ENCODE results near the gene SUN2.

The SUN2 gene

DNA sequence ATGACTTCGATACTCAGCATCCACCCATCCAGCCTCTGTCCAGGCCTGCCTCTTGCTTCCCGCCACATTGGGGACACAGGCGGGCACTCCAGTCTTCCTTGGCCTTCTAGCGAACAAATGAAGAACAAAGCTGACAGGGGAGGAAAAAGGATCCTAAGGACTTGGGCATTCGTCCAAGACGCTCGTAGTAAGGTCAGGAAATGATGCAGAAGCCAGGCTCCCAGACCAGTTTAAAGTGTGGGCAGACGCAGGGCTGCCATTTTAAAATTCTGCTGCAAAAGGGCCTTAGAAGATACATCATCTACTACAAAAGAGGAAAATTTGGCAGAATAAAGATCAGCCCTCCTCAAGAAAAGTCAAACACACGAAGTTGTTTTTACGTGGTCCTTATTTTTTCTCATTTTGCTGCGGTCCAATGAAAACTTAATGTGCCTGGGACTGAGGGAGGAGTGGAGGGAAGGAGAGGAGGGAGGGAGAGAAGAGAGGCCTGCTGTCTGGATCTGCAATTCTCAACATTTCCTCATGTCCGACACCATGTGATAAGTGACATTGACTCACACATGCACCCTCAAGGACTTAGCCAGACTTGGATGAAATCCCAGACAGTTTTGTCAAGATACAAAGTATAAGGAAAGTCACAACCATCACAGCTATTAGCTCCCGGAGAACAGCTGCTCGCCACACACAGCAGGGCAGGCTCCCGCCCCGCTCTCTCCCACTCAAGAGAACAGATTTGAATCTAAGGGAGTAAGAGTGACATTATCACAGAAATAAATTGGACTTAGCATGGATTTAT is 32.4 kb upstream of the SUN2 start:
- Histone ChIP-seq H3K27ac (no peak overlapping the region), H4K20me1 (ENCODE audit: insufficient read depth) (no peaks in the 10 kb centered on the region), H3K27me3 (ENCODE audit: insufficient read depth, low read depth) (no peaks in the 10 kb centered on the region), H3K4me1 (ENCODE audit: low read depth, poor library complexity, severe bottlenecking) (no peaks in the 10 kb centered on the region), H3K4me2 (no peak overlapping the region), H2AFZ (ENCODE audit: low read depth) (no peak overlapping the region), H3K4me3 (IDR thresholded peaks at IDR 0.05; ENCODE audit: insufficient read depth, low read depth, low read length) (no peak overlapping the region), H3K36me3 (ENCODE audit: insufficient read depth) (no peaks in the 10 kb centered on the region), H3K9ac (no peak overlapping the region), H3K79me2 (ENCODE audit: insufficient read depth, low read depth) (no peaks in the 10 kb centered on the region)
- TF ChIP-seq, protein P1, sequence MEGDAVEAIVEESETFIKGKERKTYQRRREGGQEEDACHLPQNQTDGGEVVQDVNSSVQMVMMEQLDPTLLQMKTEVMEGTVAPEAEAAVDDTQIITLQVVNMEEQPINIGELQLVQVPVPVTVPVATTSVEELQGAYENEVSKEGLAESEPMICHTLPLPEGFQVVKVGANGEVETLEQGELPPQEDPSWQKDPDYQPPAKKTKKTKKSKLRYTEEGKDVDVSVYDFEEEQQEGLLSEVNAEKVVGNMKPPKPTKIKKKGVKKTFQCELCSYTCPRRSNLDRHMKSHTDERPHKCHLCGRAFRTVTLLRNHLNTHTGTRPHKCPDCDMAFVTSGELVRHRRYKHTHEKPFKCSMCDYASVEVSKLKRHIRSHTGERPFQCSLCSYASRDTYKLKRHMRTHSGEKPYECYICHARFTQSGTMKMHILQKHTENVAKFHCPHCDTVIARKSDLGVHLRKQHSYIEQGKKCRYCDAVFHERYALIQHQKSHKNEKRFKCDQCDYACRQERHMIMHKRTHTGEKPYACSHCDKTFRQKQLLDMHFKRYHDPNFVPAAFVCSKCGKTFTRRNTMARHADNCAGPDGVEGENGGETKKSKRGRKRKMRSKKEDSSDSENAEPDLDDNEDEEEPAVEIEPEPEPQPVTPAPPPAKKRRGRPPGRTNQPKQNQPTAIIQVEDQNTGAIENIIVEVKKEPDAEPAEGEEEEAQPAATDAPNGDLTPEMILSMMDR (conservative IDR thresholded peaks at IDR 0.05; ENCODE audit: low read depth, low read length): no peak

DNA sequence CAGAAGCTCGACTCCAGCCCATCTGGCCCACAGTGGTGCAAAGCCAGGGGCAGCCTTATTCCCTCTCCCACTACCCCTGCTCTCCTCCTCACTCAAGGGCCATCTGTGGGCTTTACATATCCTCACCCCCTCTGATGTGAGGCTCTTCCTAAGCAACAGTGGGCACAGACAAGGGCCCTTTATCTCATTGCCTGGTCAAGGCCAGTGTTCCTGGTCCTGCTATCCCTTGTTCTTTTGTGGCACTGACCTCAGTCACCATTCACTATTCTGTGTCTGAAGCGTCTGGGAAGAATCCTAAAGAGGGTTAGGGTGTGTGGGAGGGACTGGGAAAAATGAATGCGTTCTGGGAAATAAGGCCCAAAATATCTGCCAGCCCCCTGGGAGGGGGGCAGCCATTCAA is 30.8 kb upstream of the SUN2 start:
- no peaks in the 10 kb centered on the region for H3K27me3 ChIP-seq (ENCODE audit: insufficient read depth, low read depth)
- no peak overlapping the region for H3K27ac ChIP-seq
- H2AFZ ChIP-seq (ENCODE audit: low read depth): no peak overlapping the region
- no peaks in the 10 kb centered on the region for H3K36me3 ChIP-seq (ENCODE audit: insufficient read depth)
- no peak overlapping the region for H3K9ac ChIP-seq
- no peak overlapping the region for H3K4me3 ChIP-seq (IDR thresholded peaks at IDR 0.05; ENCODE audit: insufficient read depth, low read depth, low read length)
- H4K20me1 ChIP-seq (ENCODE audit: insufficient read depth): no peaks in the 10 kb centered on the region
- no peaks in the 10 kb centered on the region for H3K4me1 ChIP-seq (ENCODE audit: low read depth, poor library complexity, severe bottlenecking)
- no peaks in the 10 kb centered on the region for H3K79me2 ChIP-seq (ENCODE audit: insufficient read depth, low read depth)
- H3K4me2 ChIP-seq: no peak overlapping the region
- TF ChIP-seq, protein P1 (conservative IDR thresholded peaks at IDR 0.05; ENCODE audit: low read depth, low read length): no peak

- no peaks in the 10 kb centered on the region for H3K4me1 ChIP-seq (ENCODE audit: low read depth, poor library complexity, severe bottlenecking)
Observed at GRCh38 chr22:38784856-38785255, 29.1 kb upstream of the SUN2 start.

GRCh38 chr22:38784035-38784434 is 28.2 kb upstream of the SUN2 start:
- Histone ChIP-seq H4K20me1 (ENCODE audit: insufficient read depth) (no peaks in the 10 kb centered on the region), H3K36me3 (ENCODE audit: insufficient read depth) (no peaks in the 10 kb centered on the region), H3K27me3 (ENCODE audit: insufficient read depth, low read depth) (no peaks in the 10 kb centered on the region), H3K79me2 (ENCODE audit: insufficient read depth, low read depth) (no peaks in the 10 kb centered on the region), H3K4me3 (IDR thresholded peaks at IDR 0.05; ENCODE audit: insufficient read depth, low read depth, low read length) (no peak overlapping the region), H3K27ac (no peak overlapping the region), H3K4me1 (ENCODE audit: low read depth, poor library complexity, severe bottlenecking) (no peaks in the 10 kb centered on the region), H2AFZ (ENCODE audit: low read depth) (no peak overlapping the region), H3K9ac (no peak overlapping the region), H3K4me2 (no peak overlapping the region)
- TF ChIP-seq, protein P1 (conservative IDR thresholded peaks at IDR 0.05; ENCODE audit: low read depth, low read length): no peak

More at GRCh38 chr22:38784856-38785255, 29.1 kb upstream of the SUN2 start:
- Histone ChIP-seq H3K4me2 (no peak overlapping the region), H3K36me3 (ENCODE audit: insufficient read depth) (no peaks in the 10 kb centered on the region), H3K4me3 (IDR thresholded peaks at IDR 0.05; ENCODE audit: insufficient read depth, low read depth, low read length) (no peak overlapping the region), H3K27ac (no peak overlapping the region), H3K9ac (no peak overlapping the region), H3K79me2 (ENCODE audit: insufficient read depth, low read depth) (no peaks in the 10 kb centered on the region), H2AFZ (ENCODE audit: low read depth) (no peak overlapping the region), H3K27me3 (ENCODE audit: insufficient read depth, low read depth) (no peaks in the 10 kb centered on the region), H4K20me1 (ENCODE audit: insufficient read depth) (no peaks in the 10 kb centered on the region)
- TF ChIP-seq, protein P1 (conservative IDR thresholded peaks at IDR 0.05; ENCODE audit: low read depth, low read length): no peak
